ENCODE data around the gene CBFB.
"Not testable (repeated sequence)": the region's sequence is repeated elsewhere in the genome, so short reads cannot be mapped to it uniquely, and the experiment has no call there.

Gene CBFB

DNA sequence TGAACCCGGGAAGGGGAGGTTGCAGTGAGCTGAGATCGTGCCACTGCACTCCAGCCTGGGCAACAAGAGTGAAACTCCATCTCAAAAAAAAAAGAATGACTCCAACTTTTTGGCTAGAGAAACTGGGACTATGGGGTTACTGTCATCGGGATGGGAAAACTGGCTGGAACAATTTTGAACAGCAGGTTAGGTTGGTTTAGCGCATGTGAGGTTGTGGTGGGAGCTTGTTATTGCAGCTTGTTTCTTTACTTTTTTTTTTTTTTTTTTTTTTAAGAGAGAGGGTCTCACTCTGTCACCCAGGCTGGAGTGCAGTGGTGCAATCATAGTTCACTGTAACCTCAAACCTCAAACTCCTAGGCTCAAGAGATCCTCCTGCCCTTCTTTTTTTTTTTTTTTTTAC, 12.6 kb downstream of the CBFB start:
- not testable (repeated sequence) for DNase-seq (ENCODE audit: low read depth)

DNA sequence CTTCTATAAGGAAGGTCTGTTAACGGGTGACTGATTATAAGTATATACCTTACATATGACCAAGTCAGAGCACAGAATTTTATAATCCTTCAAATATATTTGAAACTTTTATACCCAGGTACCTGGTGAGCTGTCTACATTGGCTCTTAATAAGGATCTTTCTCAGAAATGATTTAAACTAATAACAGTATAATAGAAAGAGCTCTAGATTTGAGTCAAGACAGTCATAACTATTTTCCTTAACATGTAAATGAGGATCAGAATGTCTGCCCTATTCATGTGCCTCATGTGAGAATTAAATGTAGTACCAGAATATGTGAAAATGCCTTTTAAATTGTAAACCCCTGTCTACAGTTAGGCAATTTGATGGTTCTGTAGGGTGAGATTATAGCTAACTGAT, 14.5 kb downstream of the CBFB start:
- DNase-seq (ENCODE audit: low read depth), result no peak

DNA sequence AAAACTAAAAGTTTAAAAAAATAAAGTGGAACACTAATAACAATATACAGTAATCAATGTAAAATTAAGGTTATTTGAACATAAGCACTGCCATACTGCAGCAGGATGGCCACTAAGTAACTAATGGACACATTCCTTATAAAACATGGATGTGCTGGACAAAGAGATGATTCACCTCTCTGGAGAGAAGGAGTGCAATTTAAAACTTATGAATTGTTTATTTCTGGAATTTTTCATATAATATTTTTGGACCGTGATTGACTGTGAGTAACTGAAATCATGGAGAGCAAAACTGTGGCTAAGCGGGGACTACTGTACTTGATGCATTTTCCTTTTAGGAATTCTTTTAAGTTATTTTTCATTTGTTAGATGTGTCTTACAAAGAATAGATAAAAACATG, 21.8 kb downstream of the CBFB start:
- DNase-seq (ENCODE audit: low read depth), result no peak

DNA sequence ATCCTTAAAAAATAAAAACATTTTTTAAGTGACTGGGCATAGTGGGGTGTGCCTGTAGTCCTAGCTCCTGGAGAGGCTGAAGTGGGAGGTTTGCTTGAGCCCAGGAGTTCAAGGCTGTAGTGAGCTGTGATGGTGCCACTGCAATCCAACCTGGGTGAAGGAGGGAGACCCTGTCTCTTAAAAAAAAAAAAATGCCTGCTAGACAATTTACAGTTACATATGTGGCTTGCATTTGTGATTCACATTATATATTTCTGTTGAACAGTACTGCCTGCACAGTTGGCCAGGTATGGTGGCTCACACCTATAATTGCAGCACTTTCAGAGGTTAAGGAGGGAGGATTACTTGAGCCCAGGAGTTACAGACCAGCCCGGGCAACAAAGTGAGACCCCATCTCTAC, 23.4 kb downstream of the CBFB start:
- no peak for DNase-seq (ENCODE audit: low read depth)

DNA sequence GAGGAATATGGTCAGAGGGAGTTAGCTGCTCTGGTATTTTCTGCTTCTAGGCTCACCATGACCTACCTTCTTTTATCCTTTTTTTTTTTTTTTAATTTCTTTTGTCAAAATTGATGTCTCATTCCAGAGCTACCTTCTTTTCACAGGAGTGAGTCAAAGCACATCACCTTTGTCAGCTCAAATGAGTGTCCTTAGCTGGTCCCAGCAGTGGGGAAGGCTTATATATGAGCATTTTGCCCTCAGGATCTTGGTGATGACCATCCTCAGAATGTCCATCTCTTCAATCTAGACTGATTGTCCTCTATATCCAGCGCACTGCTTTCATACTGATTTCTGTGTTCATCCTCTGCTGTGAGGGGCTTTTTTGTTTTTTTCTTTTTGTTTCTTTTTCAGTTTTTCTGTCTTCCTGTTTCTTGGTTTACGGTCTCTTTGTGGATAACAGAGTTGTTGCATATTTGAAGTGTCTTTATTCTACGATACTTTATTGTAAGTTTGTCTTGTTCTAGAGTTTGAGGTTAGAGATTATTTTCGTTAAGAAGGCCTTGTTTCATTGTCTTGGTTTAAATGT, 24.9 kb downstream of the CBFB start:
- DNase-seq (ENCODE audit: low read depth), result no peak

DNA sequence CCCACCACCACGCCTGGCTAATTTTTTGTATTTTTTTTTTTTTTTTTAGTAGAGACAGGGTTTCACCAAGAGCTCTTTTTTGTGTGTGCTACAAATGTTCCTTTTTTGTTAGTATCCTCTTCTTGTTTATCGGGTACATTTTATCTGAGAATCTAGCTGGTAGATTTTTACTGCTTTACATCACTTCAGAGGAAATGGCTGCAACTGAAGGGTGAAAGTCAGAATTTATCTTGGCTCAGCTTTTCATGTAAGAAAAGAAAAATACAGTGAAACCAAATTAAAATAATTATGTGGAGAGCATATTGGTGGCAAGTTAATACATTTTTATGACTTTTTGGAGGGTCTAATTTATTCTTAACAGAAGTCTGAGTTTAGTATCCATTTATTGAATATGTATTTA, 26.0 kb downstream of the CBFB start:
- no peak for DNase-seq (ENCODE audit: low read depth)

DNA sequence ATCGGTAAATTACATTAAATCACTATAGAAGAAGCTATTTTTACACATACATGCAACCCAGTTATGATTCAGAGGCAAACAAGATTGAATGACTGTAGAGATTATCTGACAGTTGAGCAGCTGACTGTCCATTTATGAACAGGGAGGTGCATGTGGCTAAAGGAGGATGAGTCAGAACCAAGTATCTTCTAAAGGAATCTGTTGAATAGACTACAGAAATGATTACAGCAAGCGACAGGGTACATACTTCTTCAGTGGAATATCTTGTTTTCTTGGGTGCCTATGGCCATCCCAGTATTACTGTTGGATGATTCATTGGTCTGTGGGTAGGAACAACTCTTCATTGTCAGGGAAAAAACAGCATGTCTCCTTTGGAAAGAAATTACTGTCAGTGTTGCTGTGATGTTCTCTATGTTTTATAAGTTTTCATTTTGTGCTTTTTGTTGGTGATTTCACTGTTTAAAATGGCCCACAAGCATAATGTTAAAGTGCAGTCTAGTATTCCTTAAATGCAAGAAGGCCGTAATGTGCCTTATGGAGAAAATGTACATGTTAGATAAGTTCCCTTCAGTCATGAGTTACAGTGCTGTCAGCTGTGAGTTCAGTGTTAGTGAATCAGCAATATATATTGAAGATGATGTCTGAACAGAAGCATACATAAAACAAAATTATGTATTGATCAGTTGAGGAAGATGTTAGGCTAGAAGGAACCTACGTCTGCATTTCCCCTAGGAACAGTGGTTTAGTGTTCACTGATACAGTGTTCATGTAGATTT, 27.0 kb downstream of the CBFB start:
- DNase-seq (ENCODE audit: low read depth), result no peak

DNA sequence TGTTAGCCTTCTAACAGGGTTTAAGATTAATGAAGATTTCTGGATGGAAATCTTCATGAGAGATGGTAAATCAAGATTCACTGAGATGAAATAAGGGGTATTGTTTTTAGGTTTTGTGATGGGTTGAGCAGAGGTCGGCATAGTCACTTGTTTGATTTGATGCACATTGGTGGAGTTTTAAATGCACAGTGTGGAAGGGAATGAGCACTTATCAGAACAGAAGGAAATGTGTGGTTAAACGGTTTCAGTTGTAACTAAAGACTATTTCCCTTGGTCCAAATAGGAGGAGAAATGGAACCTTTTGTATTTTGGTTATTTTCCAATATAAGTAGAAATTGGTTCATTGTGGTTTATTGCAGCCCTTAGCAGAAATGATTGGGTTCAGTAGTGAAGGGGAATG, 34.1 kb downstream of the CBFB start:
- no peak for DNase-seq (ENCODE audit: low read depth)

DNA sequence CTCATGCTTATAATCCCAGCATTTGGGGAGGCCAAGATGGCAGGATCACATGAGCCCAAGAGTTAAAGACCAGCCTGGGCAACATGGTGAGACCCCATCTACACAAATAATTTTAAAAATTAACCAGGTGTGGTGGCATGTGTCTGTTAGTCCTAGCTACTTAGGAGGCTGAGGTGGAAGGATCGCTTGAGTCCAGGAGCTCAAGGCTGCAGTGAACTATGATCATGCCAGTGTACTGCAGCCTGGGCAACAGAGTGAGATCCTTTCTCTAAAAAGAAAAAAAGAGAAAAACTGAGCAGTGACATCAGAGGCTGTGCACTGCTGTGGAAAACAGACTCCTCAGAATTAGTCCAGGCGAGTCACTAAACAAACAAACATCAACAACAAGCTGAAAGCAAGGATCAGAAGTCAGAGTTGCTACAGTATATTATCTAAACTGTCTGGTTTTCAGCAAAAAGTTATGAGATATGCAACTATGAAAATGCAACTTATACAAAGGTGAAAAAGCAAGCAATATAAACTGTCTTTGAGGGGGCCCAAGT, 39.3 kb downstream of the CBFB start:
- no peak for DNase-seq (ENCODE audit: low read depth)

DNA sequence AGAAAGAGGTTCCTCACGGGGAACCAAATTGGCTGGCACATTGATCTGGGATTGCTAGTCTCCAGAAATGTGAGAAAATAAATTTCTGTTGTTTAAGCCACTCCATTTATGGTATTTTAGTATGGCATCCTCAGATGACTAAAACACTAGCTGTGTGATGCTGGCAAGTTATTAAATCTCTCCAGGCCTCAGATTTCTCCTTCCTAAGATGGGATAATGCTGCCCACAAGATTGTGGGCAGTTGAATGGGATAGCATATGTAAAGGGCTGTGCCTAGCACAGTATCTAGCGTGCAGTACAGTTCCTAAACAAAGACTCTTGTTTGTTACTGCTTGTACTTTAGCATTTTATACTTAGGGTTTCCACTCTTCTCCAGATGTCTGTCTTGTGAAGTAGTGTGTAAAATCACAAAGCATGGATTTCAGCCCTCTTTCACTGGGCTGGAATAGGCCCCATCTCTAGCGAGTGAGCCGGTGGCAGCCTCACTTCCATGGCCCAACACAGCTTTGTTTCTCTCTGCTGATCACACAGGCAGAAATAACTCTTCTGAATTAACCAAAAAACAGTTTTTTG, 42.6 kb downstream of the CBFB start:
- no peak for DNase-seq (ENCODE audit: low read depth)

DNA sequence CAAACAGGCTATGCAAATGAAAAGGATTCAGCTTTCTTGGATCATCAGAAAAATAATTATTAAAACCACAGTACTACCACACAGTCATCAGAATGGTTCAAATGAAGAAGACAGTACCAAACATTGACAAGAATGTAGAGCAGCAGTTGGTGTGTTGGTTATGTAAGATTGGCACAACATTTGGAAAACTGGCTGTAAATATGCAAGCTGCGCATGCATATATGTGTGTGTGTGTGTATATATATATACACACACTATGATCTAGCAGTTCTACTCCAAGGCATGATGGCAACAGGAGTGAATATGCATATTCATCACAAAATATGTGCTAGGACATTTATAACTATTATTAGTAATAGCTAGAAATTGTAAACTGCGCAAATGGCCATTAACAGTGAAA, 46.4 kb downstream of the CBFB start:
- no peak for DNase-seq (ENCODE audit: low read depth)

DNA sequence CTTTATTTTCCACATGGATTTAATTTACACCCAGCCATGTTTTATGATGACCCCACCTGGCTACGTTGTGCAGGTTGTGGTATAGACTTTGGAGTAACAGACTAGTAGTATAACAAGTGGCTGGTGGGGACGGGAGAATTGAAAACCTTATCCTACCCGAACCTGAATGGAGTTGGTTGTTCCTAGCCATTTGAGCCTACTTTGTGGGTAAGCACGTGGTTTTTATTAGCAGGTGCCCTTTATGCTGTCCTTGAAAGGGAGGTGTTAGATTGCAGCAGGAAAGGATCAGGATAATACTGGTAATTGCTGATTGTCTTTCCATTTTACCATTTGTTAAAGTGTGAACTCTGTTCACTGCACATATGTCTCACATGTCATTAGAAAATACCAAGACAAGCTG, 48.9 kb downstream of the CBFB start:
- no peak for DNase-seq (ENCODE audit: low read depth)

DNA sequence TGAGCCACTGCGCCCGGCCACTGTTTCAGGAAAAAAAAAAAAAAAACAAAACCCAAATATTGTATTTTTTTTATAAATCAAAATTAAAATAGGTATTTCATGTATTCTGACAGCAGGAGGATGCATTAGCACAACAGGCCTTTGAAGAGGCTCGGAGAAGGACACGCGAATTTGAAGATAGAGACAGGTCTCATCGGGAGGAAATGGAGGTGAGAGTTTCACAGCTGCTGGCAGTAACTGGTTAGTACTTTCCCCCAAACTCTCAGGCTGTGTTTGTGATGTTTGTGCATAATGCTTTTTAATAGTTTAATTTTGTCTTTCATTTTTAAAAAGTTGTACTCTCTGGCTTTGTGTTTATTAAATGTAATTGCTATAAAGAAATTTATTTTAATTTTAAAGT, 53.2 kb downstream of the CBFB start:
- no peak for DNase-seq (ENCODE audit: low read depth)

DNA sequence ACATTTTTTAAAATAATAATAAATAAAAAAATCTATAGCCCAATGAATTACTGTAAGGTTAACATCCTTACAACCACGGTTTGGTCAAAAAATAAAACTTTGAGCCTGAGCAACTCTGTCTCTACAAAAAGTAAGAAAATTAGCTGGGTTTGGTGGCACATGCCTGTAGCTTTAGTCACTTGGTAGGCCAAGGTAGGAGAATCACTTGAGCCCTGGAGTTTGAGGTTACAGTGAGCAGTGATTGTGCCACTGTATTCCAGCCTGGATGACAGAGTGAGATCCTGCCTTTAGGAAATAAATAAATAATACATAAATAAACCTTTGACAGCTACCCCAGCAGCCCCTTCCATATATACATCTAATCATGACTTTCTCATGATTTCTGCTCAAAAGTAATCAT, 53.9 kb downstream of the CBFB start:
- no peak for DNase-seq (ENCODE audit: low read depth)

DNA sequence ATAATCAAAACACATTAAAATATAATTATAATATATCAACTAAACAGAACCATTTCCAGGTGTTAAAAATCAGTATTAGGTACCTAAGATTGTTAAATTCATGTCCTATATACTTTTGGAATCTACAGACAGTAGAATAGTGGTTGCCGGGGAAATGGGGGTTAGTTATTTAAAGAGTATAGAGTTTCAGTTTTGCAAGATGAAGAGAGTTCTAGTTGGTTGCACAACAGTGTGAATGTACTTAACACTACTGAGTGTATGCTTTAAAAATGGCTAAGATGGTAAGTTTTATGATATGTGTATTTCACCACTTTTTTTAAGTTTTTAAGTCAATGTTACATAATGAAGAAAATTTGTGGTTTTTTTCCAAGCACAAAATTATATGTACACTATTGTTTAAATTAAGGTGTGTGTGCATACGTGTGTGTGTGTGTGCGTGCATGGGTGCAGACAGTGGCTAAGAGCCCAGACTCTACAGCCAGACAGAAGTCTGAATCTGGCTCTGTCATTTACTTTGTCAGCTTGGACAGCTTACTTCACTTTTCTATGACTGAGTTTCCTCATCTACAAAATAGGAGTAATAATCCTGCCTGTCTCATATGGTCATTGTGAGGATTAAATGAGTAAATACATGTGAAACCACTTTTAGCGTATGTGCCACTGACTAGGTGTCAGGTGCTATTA, 55.5 kb downstream of the CBFB start:
- DNase-seq (ENCODE audit: low read depth), result no peak

DNA sequence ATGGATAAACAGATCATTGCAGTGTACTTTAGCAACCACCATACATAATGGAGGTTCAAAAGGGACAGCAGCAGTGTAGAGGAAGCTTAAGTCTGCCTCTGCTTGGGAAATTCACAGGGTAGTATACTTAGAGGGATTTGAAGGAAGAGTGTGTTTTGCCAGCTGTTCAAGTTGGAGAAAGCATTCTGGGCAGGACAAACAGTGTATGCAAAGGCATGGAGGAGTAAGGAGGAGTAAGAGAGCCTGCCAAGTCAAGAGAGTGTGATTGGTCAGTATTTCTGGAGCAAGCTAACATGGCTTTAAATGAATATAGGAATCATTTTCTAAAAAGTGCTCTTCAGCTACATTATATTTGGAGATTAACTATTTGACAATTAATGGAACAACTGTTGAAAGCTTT, 57.9 kb downstream of the CBFB start:
- DNase-seq (ENCODE audit: low read depth), result no peak

DNA sequence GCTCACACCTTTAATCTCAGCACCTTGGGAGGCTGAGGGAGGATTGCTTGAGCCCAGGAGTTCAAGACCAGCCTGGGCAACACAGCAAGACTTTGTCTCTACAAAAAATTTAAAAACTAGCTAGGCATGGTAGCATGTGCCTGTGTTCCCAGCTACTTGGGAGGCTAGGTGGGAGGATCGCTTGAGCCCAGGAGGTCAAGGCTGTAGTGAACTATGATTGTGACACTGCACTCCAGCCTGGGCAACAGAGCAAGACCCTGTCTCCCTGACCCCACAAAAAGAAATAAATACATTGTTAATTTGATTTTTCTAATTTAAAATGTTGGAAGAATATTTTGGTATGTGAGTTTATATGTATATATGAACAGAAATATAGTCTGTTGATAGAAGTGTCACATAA, 58.3 kb downstream of the CBFB start:
- DNase-seq (ENCODE audit: low read depth), result no peak

DNA sequence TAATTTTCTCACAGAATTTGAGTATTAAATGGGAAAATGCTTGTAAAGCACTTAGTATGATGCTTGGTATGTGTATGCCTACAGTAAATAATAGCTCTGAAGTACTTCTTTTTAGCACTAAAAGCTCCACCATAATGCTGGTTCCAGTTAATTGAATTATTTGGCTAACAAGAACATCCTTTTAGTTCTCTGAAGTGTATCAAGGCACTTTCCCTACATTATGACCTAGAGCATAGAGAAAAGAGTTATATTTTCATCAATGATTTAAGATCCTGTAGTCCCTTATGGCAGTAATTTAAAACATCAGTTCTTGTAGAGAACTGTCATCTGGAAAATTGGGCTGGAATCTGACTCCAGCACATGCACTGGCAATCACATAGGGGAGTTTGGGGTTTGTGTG, 58.9 kb downstream of the CBFB start:
- DNase-seq (ENCODE audit: low read depth), result no peak

DNA sequence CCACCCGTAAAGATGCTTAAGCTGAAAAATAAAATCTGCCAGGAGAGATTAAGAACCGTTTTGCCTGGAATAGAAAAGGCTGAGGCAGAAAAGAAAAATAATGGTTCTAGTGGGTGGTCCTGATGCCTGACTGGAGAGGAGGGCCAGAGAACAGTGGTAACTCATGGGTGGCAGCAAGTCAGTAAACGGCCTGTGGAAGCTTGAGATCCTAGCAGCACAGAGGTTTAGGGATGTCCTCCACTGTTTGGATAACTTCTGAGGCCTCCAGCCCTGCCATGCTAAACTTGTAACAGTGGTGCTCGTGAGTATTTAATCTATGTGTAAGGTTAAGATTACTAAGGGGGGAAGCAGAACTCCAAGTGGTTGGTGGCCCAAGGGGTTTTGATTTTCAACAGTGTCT, 59.6 kb downstream of the CBFB start:
- no peak for DNase-seq (ENCODE audit: low read depth)

DNA sequence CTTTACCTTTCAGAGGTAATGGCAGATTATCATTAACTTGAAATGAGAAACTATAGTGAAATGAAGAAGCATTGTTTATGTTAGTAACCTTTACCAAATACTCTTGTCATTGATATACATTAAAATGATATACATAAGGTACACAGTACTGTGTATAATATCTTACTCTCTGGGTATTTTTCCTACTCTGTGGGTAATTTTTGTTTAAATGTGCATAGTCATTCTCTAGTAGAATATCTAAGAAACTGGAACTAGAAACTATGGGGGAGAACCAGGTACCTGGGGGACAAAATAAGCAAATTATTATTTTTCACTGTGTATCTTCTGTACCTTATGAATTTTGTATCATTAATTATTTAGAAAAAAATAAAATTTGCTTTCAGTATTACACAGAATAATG, 60.2 kb downstream of the CBFB start:
- DNase-seq (ENCODE audit: low read depth), result no peak

DNA sequence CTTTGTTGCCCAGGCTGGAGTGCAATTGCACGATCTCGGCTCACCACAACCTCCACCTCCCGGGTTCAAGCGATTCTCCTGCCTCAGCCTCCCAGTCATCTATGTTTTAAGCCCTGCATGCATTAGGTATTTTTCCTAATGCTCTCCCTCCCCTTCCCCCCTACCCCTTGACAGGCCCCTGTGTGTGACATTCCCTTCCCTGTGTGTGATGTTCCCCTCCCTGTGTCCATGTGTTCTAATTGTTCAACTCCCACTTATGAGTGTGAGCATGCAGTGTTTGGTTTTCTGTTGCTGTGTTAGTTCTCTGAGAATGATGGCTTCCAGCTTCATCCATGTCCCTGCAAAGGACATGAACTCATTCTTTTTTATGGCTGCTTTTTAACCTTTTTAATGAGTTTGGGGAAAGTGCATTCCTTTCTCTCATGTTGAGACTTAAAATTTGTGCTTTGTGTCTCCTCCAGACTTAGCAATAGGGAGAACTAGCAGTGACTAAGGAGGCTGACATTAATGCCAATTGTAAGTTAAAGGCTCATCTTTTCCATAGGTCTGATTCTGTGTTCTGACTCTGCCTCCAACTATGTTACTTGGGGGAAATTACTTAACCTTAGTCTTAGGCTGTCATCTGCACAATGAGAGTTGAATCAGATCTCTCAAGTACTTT, 63.1 kb downstream of the CBFB start:
- no peak for DNase-seq (ENCODE audit: low read depth)

DNA sequence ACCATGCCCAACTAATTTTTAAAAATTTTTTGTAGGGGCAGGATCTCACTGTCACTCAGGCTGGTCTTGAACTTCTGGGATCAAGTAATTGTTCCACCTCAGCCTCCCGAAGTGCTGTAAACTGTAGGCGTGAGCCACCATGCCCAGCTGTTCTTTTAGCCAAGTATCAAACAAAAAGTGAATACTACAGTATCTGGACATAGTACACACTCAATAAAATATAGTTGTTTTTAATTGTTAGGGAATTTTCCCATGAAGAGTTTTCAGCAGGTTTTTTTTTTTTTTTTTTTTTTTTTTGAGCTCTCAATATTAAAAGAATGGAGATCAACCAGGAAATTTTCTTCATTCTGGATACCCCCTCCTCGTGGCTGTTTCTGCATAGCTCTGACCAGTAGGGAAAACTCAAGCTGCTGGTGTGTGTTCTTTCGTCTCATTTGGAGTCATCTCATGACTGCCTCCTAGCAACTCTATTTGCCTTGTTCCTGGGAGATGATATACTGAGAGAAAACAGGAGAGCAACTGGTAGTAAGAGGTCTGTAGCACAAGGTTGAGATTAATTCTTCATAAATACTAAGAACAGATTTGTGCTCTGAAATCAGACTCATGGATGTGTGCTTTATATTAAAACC, 64.3 kb downstream of the CBFB start:
- DNase-seq (ENCODE audit: low read depth), result no peak

All from stimulated activated CD8-positive, alpha-beta memory T cell treated with anti-CD3 and anti-CD28 coated beads, Interleukin-15, amount 100 ng/mL, for 1 hour (primary cell).